Esophagus (tissue), 2 donors: ENCODE data around the gene RNU1-2. TPM values are rescaled to one million over a fixed set of nuclear protein-coding genes. Genes with fewer than 3 reads are reported as not detected.
A peak's percentile ranks its signal among the peaks of the same experiment; 100 is the strongest.
"Not testable (repeated sequence)": the region's sequence is repeated elsewhere in the genome, so short reads cannot be mapped to it uniquely, and the experiment has no call there.

Experiments
- H3K27ac ChIP-seq, 2 donors: one replicate each; pipeline ENCODE4 v1.5.1; 2013; ENCODE audit warnings: low read depth in 2 of 2, mild to moderate bottlenecking in 2 of 2, inconsistent platforms in 1 of 2, low read length in 1 of 2, moderate library complexity in 1 of 2
- H3K27me3 ChIP-seq, 2 donors: one replicate each; pipeline ENCODE4 v1.6.1; 2013; ENCODE audit warnings: low read length in 2 of 2, control low read depth in 1 of 2, mild to moderate bottlenecking in 1 of 2; ENCODE audit not compliant: insufficient read depth in 2 of 2, control insufficient read depth in 1 of 2
- H3K36me3 ChIP-seq, 2 donors: one replicate each; pipeline ENCODE4 v1.6.1; 2013; ENCODE audit warnings: low read length in 1 of 2; ENCODE audit not compliant: control insufficient read depth in 2 of 2, insufficient read depth in 2 of 2
- H3K4me1 ChIP-seq, 2 donors: one replicate each; pipeline ENCODE4 v1.6.1; 2013; ENCODE audit warnings: low read length in 1 of 2; ENCODE audit not compliant: control insufficient read depth in 2 of 2, insufficient read depth in 2 of 2
- H3K4me3 ChIP-seq, 2 donors: one replicate each; pipeline ENCODE4 v1.5.1; 2013; ENCODE audit warnings: low read length in 2 of 2, mild to moderate bottlenecking in 2 of 2, low read depth in 1 of 2, moderate library complexity in 1 of 2
- H3K9me3 ChIP-seq, 2 donors: one replicate each; pipeline ENCODE4 v1.6.1; 2013; ENCODE audit warnings: mild to moderate bottlenecking in 2 of 2, low read depth in 1 of 2, low read length in 1 of 2, moderate library complexity in 1 of 2; ENCODE audit not compliant: control insufficient read depth in 2 of 2, insufficient read depth in 1 of 2
- WGBS, 2 donors: extraction: QIAGEN DNeasy Blood & Tissue Kit; methylation state at CpG; one replicate each; pipeline ENCODE4 v1.1.7; 2013; 5-methylcytosine and 5-hydroxymethylcytosine counted together
- polyA plus RNA-seq, 2 donors: library from polyadenylated mRNA; stranded (reverse); fragments of 200-250 nt; gene quantifications; one replicate each; pipeline ENCODE4 v1.2.3, GENCODE V29; 2013
- donor health status: healthy with polysubstance abuse.
- donor health status: Bipolar disorder and iron deficiency.

The RNU1-2 gene
- polyA plus RNA-seq, 2 donors = not detected

DNA sequence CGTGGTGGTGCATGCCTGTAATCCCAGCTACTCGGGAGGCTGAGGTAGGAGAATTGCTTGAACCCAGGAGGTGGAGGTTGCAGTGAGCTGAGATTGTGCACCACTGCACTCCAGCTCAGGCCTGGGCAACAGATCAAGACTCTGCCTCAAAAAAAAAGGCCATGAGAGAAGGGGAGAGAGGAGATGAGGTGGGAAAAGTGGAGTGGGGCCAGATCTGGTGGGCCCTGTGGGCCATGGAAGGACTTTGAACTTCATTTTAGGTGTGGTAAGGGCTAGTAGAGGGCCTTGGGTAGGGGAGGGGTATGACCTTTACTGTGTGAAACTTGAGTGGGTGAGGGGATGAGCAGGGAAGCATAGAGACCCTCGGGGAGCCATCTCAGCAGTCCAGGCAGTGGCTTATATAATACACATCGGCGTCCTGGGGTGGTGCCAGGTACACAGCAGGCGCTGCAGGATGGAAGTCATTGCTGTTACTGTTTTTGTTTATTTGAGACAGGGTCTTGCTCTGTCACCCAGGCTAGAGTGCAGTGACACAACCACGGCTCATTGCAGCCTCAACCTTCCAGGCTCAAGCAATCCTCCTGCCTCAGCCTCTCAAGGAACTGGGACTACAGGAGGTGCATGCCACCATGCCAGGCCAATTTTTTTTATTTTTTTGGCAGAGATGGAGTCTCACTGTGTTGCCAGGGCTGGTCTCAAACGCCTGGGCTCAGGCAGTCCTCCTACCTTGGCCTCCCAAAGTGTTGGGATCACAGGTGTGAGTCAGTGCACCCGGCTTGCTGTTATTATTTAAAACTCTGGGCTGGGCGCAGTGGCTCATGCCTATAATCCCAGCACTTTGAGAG, 20.5 kb downstream of the RNU1-2 start:
- H3K36me3 ChIP-seq, H3K27ac ChIP-seq, H3K4me3 ChIP-seq, H3K27me3 ChIP-seq, H3K4me1 ChIP-seq, H3K9me3 ChIP-seq: not testable (repeated sequence)
- WGBS, 2 donors = 65 to 78% methylated on average over 10 of the region's 10 CpGs

DNA sequence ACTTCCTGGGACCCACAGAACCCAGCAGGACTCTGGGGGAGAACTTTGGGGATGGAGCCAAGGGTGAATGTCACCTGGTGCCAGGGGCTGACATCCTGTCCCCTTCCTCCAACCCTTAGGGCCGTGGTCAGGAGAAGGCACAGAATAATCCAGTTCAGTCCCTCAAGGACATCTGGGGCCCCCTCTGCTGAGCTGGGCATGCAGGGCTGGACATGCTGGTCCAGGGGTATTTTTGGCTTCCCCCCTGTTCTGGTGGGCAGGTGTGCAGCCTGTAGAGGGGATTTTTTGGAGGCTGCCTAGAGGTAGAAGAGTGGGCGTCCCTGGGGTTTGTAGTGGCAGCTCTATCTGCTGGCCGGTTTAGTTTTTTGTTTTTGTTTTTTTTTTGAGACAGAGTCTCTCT, 22.6 kb downstream of the RNU1-2 start:
- Histone ChIP-seq H3K4me3 (no peak overlapping the region), H3K9me3 (no peaks in the 10 kb centered on the region), H3K36me3 (no peaks in the 10 kb centered on the region), H3K27ac (no peak overlapping the region), H3K27me3 (no peaks in the 10 kb centered on the region), H3K4me1 (peaks cover 2 to 10% of the 10 kb centered on the region in 2 donors)
- 65 to 86% methylated on average over 3 of the region's 3 CpGs for whole genome bisulfite sequencing, 2 donors

DNA sequence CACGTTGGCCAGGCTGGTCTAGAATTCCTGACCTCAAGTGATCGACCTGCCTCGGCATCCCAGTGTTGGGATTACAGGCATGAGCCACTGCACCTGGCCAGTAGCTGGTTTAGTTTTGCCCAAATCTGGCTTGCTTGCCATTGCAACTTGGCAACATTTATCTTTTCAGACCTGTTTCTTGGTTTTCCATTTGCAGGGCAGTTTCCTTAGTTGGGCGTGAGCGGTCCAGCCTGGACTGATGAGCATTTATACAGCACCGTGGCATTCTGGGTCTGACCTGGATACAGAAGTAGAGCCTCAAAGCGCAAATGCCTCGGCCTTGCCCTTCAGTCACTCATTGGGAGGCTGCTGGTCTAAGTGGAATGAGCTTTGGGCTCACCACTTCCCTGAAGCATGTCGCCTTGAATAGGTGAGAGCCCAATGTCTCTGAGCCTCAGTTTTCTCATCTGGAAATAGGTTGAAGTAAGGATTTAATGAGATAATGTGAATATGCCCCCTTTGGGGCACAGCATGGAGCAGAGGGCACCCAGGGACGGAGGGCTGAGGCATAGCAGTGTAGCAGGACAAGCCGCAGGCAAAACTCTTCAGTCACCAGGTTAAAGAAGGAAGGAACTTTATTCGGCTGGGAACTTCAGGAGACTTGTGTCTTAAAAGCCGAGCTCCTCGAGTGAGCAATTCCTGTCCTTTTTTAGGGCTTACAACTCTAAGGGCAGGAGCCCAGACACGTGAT, 23.3 kb downstream of the RNU1-2 start:
- H3K36me3 ChIP-seq = not testable (repeated sequence)

DNA sequence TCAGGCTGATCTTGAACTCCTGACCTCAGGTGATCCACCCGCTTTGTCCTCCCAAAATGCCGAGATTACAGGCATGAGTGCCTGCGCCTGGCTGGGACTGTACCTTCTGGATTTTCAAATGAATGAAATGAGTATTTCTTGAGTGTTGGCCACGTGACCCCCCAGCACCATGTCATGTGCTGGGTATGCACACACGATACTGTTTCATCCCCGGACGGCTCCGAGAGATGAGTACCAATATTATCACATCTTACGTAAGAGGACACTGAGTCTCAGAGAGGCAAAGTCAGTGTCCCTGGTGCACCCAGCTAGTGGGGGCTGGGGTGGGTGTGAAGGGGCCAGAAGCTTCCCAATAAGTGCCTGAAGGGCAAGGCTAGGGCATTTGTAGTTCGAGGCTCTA, 25.2 kb downstream of the RNU1-2 start:
- Histone ChIP-seq H3K4me3 (no peak overlapping the region), H3K9me3 (no peaks in the 10 kb centered on the region), H3K27me3 (no peaks in the 10 kb centered on the region), H3K27ac (no peak overlapping the region), H3K36me3 (no peaks in the 10 kb centered on the region), H3K4me1 (peaks cover 5 to 26% of the 10 kb centered on the region in 2 donors)
- 89 to 90% methylated on average over 10 of the region's 10 CpGs for WGBS, 2 donors

More for the DNA sequence above, 23.3 kb downstream of the RNU1-2 start:
- H3K4me1 ChIP-seq, H3K27me3 ChIP-seq, H3K27ac ChIP-seq, H3K9me3 ChIP-seq, H3K4me3 ChIP-seq: not testable (repeated sequence)
- 90 to 91% methylated on average over 15 of the region's 15 CpGs for WGBS, 2 donors

DNA sequence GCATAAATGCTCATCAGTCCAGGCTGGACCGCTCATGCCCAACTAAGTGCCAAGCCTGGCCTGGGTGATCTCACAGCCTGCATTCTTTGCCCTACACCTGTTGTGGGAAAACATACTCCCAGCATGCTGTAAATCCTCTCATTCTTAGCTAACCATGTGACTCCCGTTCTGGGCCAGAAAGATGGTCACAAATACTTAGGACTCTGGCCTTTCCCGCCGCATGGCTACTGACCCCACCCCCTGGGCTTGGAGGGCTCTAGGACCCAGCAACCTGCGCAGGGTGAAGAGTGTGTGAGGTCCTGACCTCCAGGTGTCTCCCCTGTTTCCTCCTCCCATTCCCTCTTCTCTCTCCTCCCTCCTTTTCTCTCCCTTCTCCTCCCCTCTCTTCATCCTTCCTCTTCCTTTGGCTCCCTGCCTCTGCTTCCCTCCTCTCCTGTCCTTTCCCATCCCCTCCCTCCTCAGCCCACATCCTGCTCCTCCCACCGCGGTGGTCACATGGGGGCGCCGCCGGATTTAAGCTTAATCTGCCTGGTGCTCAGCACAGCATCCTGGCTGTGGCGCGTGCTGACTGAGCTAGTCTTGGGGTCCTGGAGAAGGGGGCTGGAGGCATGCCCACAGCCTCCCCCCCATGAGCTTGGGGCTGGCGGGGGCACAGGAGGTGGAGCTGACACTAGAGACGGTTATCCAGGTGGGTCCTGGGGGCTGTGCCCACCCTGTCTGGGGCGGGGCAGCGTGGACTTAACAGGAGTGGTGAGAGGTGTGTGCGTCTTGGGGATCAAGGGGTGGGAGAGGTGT, 25.8 kb downstream of the RNU1-2 start, which contains the start of gene CROCC:
Gene CROCC (plus strand): TSS at position 541 of the 795 bp plus-strand sequence. CDS start 88 bp downstream, at position 629.
- no peak within 1 kb of the TSS for H3K4me3 ChIP-seq
- H3K36me3 ChIP-seq = no peaks in the 10 kb centered on the region
- no peaks in the 10 kb centered on the region for H3K27me3 ChIP-seq
- H3K27ac ChIP-seq = no peak within 1 kb of the TSS
- H3K4me1 ChIP-seq = peaks cover 9 to 32% of the 10 kb centered on the region in 2 donors
- WGBS, 2 donors = 29 to 38% methylated on average over 17 of the region's 17 CpGs
- H3K9me3 ChIP-seq = no peaks in the 10 kb centered on the region

DNA sequence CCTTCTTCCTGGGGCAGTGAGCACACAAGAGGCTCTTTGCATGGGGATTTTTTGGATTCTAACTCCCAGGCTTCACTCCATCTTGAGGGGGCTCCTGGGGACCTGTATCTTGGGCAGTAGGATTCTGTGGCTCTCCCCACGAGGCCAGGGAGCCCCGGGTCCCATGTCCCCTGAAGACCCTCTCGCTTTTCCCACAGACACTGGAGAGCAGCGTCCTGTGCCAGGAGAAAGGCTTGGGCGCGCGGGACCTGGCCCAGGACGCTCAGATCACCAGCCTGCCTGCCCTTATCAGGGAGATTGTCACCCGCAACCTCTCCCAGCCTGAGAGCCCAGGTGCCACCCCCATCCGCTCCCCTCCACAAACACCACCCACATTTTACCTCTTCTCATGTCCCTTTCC, 26.7 kb downstream of the RNU1-2 start:
- H3K9me3 ChIP-seq = no peaks in the 10 kb centered on the region

DNA sequence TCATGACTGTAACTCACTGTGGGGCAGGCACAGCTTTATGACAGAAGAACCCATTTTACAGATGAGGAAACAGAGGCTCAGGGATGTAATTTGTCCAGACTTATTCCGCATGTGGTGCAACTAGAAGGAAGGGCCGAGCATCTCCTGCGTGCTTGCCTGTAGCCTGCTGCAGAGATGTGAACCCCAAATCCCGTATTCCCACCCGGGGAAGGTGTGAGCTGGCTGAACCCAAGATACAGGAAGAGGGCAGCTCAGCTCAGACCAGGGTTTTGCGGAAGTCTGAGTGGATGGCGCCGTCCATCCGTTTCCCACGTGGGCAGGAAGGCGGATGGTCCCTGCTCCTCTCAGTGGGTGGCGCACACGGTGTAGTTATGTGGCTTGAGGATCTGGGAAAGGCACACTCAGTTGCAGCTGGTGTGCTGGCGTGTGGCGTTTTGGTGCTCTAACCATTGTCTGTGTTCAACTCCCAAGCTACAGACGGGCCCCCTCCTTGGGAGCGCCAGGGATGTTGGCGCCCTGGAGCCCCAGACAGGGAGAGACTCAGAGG, 27.2 kb downstream of the RNU1-2 start:
- H3K9me3 ChIP-seq = no peaks in the 10 kb centered on the region
- no peaks in the 10 kb centered on the region for H3K27me3 ChIP-seq
- H3K4me3 ChIP-seq = no peak overlapping the region
- peaks cover 12 to 32% of the 10 kb centered on the region in 2 donors for H3K4me1 ChIP-seq
- WGBS, 2 donors = 77 to 88% methylated on average over 18 of the region's 18 CpGs
- peaks cover 0 to 2% of the 10 kb centered on the region in 2 donors for H3K36me3 ChIP-seq
- H3K27ac ChIP-seq = no peak overlapping the region

More for the DNA sequence above, 26.7 kb downstream of the RNU1-2 start:
- Histone ChIP-seq H3K27me3 (no peaks in the 10 kb centered on the region), H3K36me3 (peaks cover 0 to under 1% of the 10 kb centered on the region in 2 donors), H3K4me1 (peaks cover 12 to 32% of the 10 kb centered on the region in 2 donors), H3K4me3 (no peak overlapping the region), H3K27ac (no peak overlapping the region)
- 90 to 91% methylated on average over 10 of the region's 10 CpGs for WGBS, 2 donors

DNA sequence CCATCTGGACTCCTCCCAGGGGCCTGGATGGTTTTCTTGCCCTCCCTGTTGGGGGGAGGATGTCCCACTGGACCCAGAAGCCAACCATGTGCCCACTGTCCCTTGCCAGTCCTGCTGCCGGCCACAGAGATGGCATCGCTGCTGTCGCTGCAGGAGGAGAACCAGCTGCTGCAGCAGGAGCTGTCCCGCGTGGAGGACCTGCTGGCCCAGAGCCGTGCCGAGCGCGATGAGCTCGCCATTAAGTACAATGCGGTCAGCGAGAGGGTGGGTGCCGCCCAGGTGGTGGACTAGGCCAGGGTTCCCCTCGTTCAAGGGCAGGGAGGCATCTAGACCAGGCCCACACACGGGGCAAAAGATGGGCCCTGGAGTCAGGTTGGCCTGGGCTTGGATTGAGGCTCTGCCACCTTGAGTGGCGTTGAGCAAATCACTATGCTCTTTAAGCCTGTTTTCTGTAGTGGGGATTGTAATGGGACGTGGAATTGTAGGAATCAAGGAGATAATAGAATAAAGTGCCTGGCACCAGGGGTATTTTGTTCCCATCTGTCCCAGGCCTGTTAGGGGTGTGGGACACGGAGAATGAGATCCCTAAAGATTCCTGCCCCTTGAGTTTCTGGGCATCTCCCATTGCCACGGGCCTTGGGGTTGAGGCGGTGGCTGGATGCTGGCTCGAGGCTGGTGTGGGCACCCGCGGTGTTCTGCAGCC, 28.6 kb downstream of the RNU1-2 start:
- Histone ChIP-seq H3K9me3 (no peaks in the 10 kb centered on the region), H3K4me3 (no peak overlapping the region), H3K27ac (peak overlapping the region; percentile 80 to 85), H3K36me3 (peaks cover 0 to 2% of the 10 kb centered on the region in 2 donors), H3K4me1 (peaks cover 12 to 32% of the 10 kb centered on the region in 2 donors), H3K27me3 (no peaks in the 10 kb centered on the region)
- 78 to 81% methylated on average over 23 of the region's 23 CpGs for WGBS, 2 donors
